HG03066 (cell line): ENCODE data around the gene DPCD.

Experiments used
- ATAC-seq: cut with Tn5 transposase; IDR thresholded peaks from one replicate; pipeline ENCODE4 v1.9.1; 2021; ENCODE audit warnings: low read depth; ENCODE audit not compliant: unreplicated experiment

DPCD gene

GRCh38 chr10:101587725-101588653 lies at the start of gene DPCD, which contains the start of gene POLL:
Gene DPCD (plus strand): TSS chr10:101588321. CDS start chr10:101588337, 16 bp downstream.
Gene POLL (minus strand): TSS chr10:101588257. CDS start chr10:101587360, 897 bp downstream.
- ATAC-seq: peak; percentile 98

GRCh38 chr10:101538446-101538845 lies 49.7 kb upstream of the DPCD start:
- no peak for ATAC-seq

GRCh38 chr10:101545898-101546297 lies 42.2 kb upstream of the DPCD start:
- ATAC-seq: no peak

GRCh38 chr10:101550965-101551364 lies 37.2 kb upstream of the DPCD start:
- ATAC-seq: no peak

- no peak for ATAC-seq
Observed at GRCh38 chr10:101552442-101552841, 35.7 kb upstream of the DPCD start.

GRCh38 chr10:101557541-101557940 lies 30.6 kb upstream of the DPCD start:
- ATAC-seq: no peak

GRCh38 chr10:101558204-101558603 lies 29.9 kb upstream of the DPCD start:
- no peak for ATAC-seq

- ATAC-seq: no peak
Observed at GRCh38 chr10:101558671-101559595, 29.2 kb upstream of the DPCD start.

GRCh38 chr10:101559596-101560297 lies 28.4 kb upstream of the DPCD start:
- no peak for ATAC-seq

GRCh38 chr10:101560298-101561067 lies 27.6 kb upstream of the DPCD start:
- no peak for ATAC-seq

GRCh38 chr10:101561068-101561915 lies 26.8 kb upstream of the DPCD start:
- no peak for ATAC-seq

GRCh38 chr10:101562231-101562630 lies 25.9 kb upstream of the DPCD start:
- ATAC-seq: no peak

- no peak for ATAC-seq
Observed at GRCh38 chr10:101563007-101563406, 25.1 kb upstream of the DPCD start.

- no peak for ATAC-seq
Observed at GRCh38 chr10:101563497-101564040, 24.6 kb upstream of the DPCD start.

GRCh38 chr10:101564490-101564991 lies 23.6 kb upstream of the DPCD start:
- no peak for ATAC-seq

GRCh38 chr10:101565370-101565900 lies 22.7 kb upstream of the DPCD start:
- ATAC-seq: no peak

GRCh38 chr10:101565936-101566332 lies 22.2 kb upstream of the DPCD start:
- ATAC-seq: no peak
